DMS53 (cell line): ENCODE results near the gene HOXB7.
A peak's percentile ranks its signal among the peaks of the same experiment; 100 is the strongest.

Experiments
- DNase-seq: peaks from one replicate; lab custom pipeline; 2025; lab: John Stamatoyannopoulos, UW

Gene HOXB7

DNA sequence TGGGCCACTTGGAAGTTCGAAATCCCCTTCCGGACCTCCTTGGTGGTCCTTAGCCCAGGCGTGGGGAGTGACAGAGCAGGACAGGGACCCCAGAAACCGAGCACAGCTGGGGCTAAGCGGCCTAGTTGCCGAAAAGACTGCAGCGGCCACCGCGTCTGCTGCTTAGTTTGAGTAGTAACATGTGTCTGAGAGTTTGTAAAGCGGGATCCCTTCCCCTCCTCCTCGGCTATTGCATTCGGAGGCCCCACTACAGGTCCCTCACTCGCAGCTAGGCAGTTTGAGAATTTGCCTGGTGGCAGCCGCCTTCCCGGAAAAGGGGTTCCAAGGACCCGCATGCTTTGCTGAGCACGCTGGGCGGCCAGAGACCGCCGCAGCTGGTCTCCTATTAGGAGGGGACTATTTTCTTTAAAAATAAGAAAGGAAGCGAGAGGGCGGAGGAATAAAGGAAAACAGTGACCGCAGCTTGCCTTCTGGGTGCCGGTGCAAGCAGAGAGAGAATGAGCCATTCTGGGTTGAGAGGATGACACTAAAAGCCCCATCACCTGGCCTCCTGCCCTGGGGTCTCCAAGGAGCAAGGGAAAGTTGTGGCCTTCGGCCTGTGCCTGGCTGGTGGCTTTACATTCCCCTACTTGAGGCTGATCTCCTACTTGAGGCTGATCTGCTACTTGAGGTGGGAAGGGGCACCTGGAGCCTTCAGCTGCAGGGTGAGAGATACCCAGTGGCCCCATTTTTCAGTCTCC, 16.1 kb downstream of the HOXB7 start:
- DNase-seq = no peak

DNA sequence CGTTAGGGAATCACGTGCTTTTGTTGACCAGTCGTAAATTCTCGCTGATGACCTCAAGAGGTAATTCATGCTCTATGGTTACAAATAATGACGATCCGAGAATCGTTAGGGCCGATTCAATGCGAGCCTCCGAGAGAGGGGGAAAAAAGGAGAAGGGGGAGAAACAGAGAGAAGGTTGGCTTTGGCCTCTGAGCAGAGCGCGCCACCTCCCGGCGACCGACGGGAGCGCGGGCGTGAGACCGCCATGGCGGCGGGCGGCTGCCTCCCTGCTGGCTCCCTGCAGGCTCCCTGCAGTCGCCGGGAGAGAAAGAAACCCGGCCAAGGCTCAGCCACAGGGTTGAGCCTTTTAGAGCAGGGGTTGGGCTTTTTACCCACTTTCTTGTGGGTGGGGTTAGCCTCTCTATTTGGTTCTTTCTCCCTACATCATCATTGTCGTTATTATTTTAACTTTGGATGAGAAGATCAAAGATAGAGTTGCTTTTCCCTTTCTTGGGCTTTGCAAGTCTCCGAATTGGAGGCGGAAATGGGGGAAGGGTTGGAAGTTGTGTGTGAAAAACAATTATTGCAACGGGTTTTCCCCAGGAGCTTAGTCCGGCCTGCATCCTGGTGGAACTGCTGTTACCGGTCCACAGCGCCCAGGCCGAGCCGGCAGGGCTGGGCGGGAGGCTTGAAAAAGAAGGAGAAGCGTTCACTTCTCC, 16.8 kb downstream of the HOXB7 start:
- DNase-seq = peak; percentile 80

- peak; percentile 64 for DNase-seq
These were observed 17.5 kb downstream of the HOXB7 start, which contains the start of gene HOXB5 for GRCh38 chr17:48593126-48593829. Gene HOXB5, minus strand, starts transcription at chr17:48593779. Its CDS starts 97 bp downstream, at chr17:48593682.

GRCh38 chr17:48592577-48592976, 18.2 kb downstream of the HOXB7 start:
- peak; percentile 45 for DNase-seq

DNA sequence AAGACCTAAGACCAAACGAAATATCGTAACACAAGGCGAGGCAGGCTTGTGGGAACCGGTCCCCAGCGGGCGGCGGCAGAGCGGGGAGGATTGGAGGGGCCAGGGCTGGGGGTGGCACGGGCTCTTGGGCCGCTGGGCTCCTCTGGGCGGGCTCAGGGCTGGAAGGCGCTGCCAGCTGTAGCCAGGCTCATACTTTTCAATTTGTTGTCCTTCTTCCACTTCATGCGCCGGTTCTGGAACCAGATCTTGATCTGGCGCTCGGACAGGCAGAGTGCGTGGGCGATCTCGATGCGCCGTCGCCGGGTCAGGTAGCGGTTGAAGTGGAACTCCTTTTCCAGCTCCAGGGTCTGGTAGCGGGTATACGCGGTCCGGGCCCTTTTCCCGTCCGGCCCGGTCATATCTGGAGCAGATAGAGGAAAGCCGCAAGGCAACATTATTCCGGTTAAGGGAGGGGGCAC, 18.7 kb downstream of the HOXB7 start:
- no peak for DNase-seq

GRCh38 chr17:48591255-48592056, 19.4 kb downstream of the HOXB7 start:
- no peak for DNase-seq

DNA sequence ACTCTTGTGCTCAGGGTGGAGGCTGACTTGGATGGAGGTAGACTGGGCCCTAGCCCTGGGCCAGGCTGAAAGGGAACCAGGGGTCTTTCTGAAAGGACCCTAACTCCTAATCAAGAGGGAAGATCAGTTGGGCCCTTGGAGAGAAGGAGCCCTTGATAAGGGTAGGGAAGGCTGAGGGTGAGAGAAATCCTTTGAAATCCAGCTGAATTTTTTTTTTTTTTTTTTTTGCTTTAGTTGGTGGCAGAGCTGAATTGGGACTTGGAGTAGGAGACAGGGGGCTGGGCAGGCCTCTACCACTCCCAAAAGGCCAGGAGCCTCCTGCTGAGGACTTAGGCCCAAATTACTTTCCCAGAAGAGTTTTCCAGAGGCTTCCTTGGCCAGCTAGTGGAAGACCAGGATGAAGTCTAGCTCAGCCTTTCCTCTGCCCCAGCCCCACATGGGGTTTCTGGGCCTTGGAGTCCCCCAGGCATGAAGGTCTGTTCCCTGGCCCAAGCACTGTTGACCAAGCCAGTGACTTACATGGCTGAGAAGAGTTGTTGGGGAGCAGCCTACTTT, 20.1 kb downstream of the HOXB7 start:
- DNase-seq = no peak

DNA sequence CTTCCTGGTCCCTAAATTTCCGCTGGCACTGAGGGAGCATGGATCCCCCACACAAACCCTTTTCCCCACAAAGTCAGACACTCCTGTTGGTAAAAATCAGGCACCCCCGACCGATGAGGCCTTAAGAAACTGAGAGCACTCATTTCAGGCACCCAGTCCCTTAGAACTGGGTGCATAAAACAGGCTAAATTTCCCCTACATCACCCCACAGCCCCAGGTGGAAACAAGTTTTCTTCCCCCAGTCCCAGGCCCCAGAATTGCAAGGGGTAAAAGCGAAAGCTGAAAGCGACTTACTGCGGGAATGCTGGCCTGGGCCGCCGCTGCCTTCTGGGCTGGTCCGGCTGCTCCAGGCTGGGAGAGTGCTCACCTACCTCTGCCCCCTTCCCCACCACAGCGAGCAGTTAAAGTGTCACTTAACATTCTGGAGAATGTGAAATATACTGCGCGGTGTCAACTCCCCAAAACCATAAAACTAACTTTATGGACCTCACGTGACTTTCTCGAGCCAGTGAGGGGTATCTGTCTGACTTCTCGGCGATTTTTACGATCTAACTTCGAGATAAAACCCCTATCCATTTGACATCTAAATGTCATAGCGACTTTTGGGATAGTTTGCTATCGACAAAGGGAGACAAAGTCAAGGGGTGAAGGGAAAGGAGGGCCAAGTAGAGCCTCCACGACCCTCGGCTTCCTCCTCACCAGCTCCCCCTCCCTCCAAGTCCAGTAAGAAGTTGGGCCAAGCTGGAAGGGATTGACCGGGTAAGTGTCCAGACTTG, 20.8 kb downstream of the HOXB7 start, which contains the start of gene HOXB3:
HOXB3 (minus strand) TSS at position 411 of the 776 bp plus-strand sequence. CDS start 37,767 bp downstream, outside the sequence.
- DNase-seq = no peak

- DNase-seq = no peak
These were observed 21.6 kb downstream of the HOXB7 start for GRCh38 chr17:48589060-48589830.

DNA sequence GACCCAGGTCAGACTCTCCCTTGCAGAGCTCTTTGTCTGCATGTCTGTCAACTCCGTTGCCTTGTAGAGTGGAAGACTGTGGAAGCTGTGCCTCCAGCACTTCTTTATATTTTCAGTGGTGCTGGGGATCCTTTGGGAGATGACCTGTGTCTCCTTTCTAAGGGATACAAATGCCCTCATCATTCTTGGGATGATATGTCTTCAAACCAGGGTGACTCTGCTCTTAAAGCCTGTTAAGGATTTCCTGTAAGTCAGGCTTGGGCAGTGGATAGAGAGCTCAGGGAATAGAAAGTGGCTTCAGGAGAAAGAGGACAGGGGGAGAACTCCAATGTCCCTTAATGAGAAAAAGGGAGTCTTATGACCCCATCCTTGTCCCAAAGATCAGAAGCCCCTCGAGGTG, 22.3 kb downstream of the HOXB7 start:
- no peak for DNase-seq

DNA sequence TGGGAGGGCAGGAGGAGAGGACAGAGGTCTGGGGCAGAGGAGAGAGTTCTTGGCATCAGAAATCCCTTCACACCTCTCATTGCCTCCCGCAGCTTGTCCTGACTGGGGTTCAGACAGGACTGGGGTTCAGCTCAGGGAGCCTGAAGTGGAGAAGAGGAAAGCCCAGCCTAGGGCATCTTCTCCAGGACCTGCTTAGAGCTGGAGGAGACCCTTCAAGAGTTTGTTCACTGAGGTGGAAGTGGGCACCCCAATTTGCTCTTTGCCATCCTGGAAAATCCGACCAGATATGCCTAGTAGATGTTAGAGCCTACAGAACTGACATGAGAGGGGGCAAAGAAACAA, 22.8 kb downstream of the HOXB7 start:
- DNase-seq = no peak

GRCh38 chr17:48587276-48588073, 23.3 kb downstream of the HOXB7 start:
- DNase-seq = peak; percentile 63

GRCh38 chr17:48586355-48587258, 24.2 kb downstream of the HOXB7 start:
- DNase-seq = no peak

GRCh38 chr17:48584223-48584741, 26.5 kb downstream of the HOXB7 start:
- DNase-seq = no peak

DNA sequence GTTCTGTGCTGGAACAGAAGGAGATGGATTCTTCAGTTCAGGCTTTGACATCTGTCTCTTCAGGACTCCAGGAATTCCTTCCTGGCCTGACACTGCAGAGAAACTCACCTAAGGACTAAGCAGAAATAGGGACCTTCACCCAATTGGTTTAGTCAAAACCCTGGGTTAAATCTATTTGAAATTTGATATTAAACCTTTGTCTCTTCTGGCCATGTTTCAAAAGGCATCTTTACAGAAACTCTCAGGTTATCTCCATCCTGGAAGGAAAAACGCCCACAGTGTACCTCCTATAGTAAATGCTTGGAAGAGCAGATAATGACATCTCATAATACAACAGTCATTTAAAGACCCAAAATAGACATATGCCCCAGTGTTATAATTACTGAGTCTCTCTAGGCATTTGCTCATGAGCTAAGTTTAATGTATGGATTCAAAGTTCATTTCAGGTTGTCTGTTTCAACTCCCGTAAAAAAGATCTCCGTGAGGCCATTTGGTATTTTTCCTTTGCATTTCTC, 27.1 kb downstream of the HOXB7 start:
- DNase-seq = no peak

- no peak for DNase-seq
These were observed 28.1 kb downstream of the HOXB7 start for GRCh38 chr17:48582750-48583069.

DNA sequence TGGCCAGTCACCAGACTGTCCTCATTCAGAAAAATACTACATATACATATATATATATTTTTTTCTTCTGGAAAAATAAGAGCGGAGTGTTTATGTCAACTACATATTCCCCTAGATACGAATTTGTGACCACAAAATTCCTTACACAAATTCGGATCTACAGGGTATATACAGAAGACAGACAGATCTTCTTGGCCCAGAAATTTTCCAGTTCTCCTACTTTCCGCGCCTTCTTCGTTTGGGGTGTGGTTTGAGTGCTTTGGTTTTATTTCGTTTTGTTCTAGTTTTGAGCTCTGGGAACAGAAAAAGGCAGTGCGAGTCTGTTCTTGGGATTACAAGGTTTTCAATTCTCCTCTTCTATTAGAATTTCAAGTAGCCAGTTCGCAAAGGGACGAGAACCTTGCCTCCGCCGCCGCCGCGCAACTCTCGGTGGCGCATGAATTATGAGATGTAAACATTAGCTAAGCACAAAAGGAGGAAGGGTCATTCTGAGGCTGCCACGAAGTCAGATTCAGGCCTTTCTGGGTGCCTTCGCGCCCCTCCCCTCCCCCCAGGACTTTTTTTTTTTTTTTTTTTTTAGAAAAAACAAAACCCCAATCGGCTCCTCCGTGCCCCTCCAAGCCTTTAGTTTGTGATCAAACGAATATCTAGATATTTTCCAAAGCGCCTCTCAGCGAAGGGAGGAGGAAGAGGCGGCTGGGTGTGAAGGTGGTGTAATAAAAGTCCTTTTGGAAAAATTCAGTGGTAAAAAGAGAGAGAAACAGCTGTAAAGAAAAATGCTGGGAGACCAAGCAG, 30.9 kb downstream of the HOXB7 start:
- no peak for DNase-seq
